NT2/D1 (cell line): ENCODE data around the gene GTPBP3.

Experiments
- SUZ12 ChIP-seq: IDR thresholded peaks from 2 replicates; pipeline ENCODE4 v1.6.1; 2011; ENCODE audit not compliant: insufficient read length, insufficient read depth; ENCODE audit errors: extremely low read depth
- YY1 ChIP-seq: IDR thresholded peaks from 2 replicates; pipeline ENCODE4 v1.6.1; 2011; ENCODE audit not compliant: insufficient read length, insufficient read depth

DNA sequence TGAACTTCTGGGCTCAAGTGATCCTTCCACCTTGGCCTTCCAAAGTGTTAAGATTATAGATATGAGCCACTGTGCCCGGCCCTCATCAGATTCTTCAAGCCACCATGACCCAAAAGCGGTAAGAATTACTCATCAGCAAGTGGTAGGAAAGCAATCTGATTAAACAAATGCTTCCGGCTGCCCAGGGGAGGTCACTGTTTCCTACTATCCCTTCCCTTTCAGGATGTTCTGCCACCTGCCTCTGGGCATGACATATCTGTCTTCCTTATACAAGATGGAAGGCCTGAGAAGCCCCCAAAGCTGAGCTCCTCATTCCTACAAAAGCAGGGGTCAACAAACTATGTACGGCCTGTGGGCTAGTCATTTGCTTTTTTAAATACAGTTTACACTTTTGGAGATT, 41.1 kb upstream of the GTPBP3 start:
- no peak for TF ChIP-seq SUZ12
- no peak for TF ChIP-seq YY1
